NB4 (cell line): ENCODE results near the gene DLG5.

Experiments
- MYC ChIP-seq: IDR thresholded peaks from 2 replicates; pipeline ENCODE4 v1.6.1; 2011; ENCODE audit warnings: low read depth, low read length
- POLR2A ChIP-seq: IDR thresholded peaks from 2 replicates; pipeline ENCODE4 v1.6.1; 2011; ENCODE audit warnings: mild to moderate bottlenecking; ENCODE audit not compliant: insufficient read length; ENCODE audit errors: extremely low read depth
- TF ChIP-seq, protein P1 (sequence below): IDR thresholded peaks from one replicate; pipeline ENCODE4 v1.5.1; 2012; ENCODE audit warnings: low read depth, low read length
- TF ChIP-seq, protein P2 (sequence below): IDR thresholded peaks from 2 replicates; pipeline ENCODE4 v1.6.1; 2011; ENCODE audit warnings: low read depth, low read length

DNA sequence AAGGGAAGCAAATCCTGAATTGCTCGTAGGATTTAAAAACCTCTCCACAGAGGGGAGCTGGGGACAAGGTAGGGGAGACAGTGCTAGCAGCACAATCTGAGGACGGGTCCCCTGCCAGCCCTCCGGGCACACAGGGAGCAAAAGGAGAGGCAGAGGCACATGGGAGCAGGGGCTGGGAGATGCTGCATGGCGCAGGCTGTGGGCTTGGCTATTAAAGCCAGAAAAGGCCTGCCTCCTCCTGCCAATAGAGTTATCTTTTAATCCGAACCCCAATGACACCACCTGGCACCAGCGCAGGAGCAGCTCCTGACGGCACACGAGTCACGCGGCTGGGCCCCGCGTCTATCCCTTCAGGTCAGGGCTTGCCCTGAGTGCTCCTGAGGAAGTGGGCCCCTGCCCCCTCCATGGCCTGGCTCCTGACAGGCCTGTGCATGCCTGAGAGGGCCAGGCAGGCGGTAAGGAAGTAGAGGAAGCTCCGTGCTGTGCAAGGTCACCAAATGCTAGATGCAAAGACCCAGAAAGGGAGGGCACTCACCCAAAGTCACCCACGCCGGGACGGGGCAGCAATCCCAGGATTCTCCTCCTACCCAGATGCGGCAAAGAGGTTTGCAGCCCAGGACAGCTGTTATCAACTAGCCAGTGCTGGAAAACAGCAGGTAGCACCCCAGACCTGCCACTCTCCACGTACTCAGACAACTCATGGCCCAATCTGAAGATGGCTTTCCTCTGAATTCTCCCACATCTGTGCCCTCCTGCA, 28.1 kb downstream of the DLG5 start:
- TF ChIP-seq, protein P1, sequence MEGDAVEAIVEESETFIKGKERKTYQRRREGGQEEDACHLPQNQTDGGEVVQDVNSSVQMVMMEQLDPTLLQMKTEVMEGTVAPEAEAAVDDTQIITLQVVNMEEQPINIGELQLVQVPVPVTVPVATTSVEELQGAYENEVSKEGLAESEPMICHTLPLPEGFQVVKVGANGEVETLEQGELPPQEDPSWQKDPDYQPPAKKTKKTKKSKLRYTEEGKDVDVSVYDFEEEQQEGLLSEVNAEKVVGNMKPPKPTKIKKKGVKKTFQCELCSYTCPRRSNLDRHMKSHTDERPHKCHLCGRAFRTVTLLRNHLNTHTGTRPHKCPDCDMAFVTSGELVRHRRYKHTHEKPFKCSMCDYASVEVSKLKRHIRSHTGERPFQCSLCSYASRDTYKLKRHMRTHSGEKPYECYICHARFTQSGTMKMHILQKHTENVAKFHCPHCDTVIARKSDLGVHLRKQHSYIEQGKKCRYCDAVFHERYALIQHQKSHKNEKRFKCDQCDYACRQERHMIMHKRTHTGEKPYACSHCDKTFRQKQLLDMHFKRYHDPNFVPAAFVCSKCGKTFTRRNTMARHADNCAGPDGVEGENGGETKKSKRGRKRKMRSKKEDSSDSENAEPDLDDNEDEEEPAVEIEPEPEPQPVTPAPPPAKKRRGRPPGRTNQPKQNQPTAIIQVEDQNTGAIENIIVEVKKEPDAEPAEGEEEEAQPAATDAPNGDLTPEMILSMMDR: no peak
- TF ChIP-seq MYC (no peak), POLR2A (no peak)
- TF ChIP-seq, protein P2, sequence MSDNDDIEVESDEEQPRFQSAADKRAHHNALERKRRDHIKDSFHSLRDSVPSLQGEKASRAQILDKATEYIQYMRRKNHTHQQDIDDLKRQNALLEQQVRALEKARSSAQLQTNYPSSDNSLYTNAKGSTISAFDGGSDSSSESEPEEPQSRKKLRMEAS: no peak
